GM23248 (cell line): Measurements from ENCODE around the gene ING5. TPM values are rescaled to one million over a fixed set of nuclear protein-coding genes. Genes with fewer than 3 reads are reported as not detected.
"Not testable (repeated sequence)": the region's sequence is repeated elsewhere in the genome, so short reads cannot be mapped to it uniquely, and the experiment has no call there.

Experiments used
- DNase-seq: peaks from one replicate; pipeline ENCODE4 v3.0.0-alpha.2; 2015
- H2AFZ ChIP-seq: fragments of 200-600 bp; sonication (generic); 2 replicates; pipeline ENCODE4 v1.6.1; 2016; ENCODE audit warnings: antibody characterized with exemption
- H3F3A ChIP-seq: fragments of 200-600 bp; sonication (generic); 2 replicates; pipeline ENCODE4 v1.6.1; 2016; ENCODE audit warnings: mild to moderate bottlenecking, antibody characterized with exemption, mixed run types; ENCODE audit not compliant: insufficient read depth
- H3K27ac ChIP-seq: fragments of 200-600 bp; sonication (generic); 2 replicates; pipeline ENCODE4 v1.5.1; 2016; ENCODE audit warnings: mild to moderate bottlenecking
- H3K27me3 ChIP-seq: fragments of 200-600 bp; sonication (generic); replicated peaks from 2 replicates; pipeline ENCODE4 v1.6.1; 2016; ENCODE audit warnings: mild to moderate bottlenecking; ENCODE audit not compliant: insufficient read depth
- H3K36me3 ChIP-seq: fragments of 200-600 bp; sonication (generic); 2 replicates; pipeline ENCODE4 v1.6.1; 2016; ENCODE audit warnings: low read depth, mild to moderate bottlenecking
- H3K4me1 ChIP-seq: fragments of 200-600 bp; sonication (generic); 2 replicates; pipeline ENCODE4 v1.6.1; 2016; ENCODE audit warnings: mild to moderate bottlenecking; ENCODE audit not compliant: insufficient read depth
- H3K4me2 ChIP-seq: fragments of 200-600 bp; sonication (generic); one replicate; pipeline ENCODE4 v1.6.1; 2016; ENCODE audit warnings: mild to moderate bottlenecking; ENCODE audit not compliant: unreplicated experiment
- H3K4me3 ChIP-seq: fragments of 200-600 bp; sonication (generic); 2 replicates; pipeline ENCODE4 v1.5.1; 2016; ENCODE audit warnings: mild to moderate bottlenecking
- H3K79me2 ChIP-seq: fragments of 200-600 bp; sonication (generic); 2 replicates; pipeline ENCODE4 v1.6.1; 2016; ENCODE audit warnings: mild to moderate bottlenecking; ENCODE audit not compliant: insufficient read depth
- H3K9ac ChIP-seq: fragments of 200-600 bp; sonication (generic); 2 replicates; pipeline ENCODE4 v1.6.1; 2016; ENCODE audit warnings: mild to moderate bottlenecking
- H3K9me2 ChIP-seq: fragments of 200-600 bp; sonication (generic); 2 replicates; pipeline ENCODE4 v1.6.1; 2016; ENCODE audit warnings: mixed run types, mild to moderate bottlenecking, moderate library complexity; ENCODE audit not compliant: insufficient read depth
- H3K9me3 ChIP-seq: fragments of 200-600 bp; sonication (generic); one replicate; pipeline ENCODE4 v1.6.1; 2017; ENCODE audit warnings: low read depth
- H4K20me1 ChIP-seq: fragments of 200-600 bp; sonication (generic); 2 replicates; pipeline ENCODE4 v1.6.0; 2016; ENCODE audit not compliant: insufficient read depth
- EZH2 ChIP-seq: fragments of 200-600 bp; sonication (generic); IDR thresholded peaks from 2 replicates; pipeline ENCODE4 v1.6.1; 2018; ENCODE audit warnings: antibody characterized with exemption, mild to moderate bottlenecking; ENCODE audit not compliant: insufficient read depth, poor library complexity, severe bottlenecking
- EZH2phosphoT487 ChIP-seq: fragments of 200-600 bp; sonication (generic); IDR thresholded peaks from 2 replicates; pipeline ENCODE4 v1.6.1; 2018; ENCODE audit warnings: antibody characterized with exemption, moderate library complexity, mild to moderate bottlenecking, low read depth; ENCODE audit not compliant: insufficient read depth
- WGBS, 2 experiments: methylation state at CpG; one replicate each; pipeline ENCODE4 v1.1.6; 2015 to 2017; ENCODE audit warnings: low lambda C conversion rate in 2 of 2, low coverage in 1 of 2; ENCODE audit errors: missing lambda C conversion rate in 2 of 2; 5-methylcytosine and 5-hydroxymethylcytosine counted together
- in situ Hi-C: fragments of 300-500 bp; cut with MboI; formaldehyde crosslinking; loops from 2 replicates; pipeline ENCODE4 v1.15.0; 2020
- polyA plus RNA-seq: library from polyadenylated mRNA; unstranded; fragments of >200 nt; fragmentation: Nextera tagmentation; extraction: Ambion mirVana; gene quantifications from 2 replicates; pipeline ENCODE4 v1.2.1, GENCODE V29; 2016
- total RNA-seq: library from RNA; depleted of rRNA; stranded (reverse); fragments of >200 nt; shearing (Covaris generic); gene quantifications from 2 replicates; pipeline ENCODE4 v1.2.3, GENCODE V29; 2014

Gene ING5
- total and polyA plus RNA-seq, 2 experiments from 2014 or later: 9.8 to 20.3 TPM

DNA sequence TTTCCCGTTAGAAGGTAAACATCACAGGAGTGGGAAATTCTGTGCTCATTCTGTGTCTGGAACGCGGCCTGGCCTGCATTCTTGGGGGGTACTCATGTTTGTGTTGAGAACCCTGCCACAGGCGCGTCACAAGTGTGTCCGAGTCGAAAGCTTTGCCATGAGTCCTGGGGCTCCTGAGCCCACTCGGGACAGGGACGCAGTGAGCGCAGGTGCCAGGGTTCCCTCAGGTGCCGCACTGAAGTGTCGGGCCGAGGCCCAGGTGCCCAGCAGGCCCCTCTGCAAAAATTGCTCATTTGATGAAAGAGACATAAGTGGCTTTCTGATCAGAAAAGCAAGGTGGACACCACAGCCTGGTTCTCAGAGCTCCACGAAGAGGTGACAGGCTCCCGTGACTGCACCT, 37.3 kb downstream of the ING5 start:
- H3K27me3 ChIP-seq: no peaks in the 10 kb centered on the region
- in situ Hi-C loops: no loop called here
- H3K4me3 ChIP-seq: no peak overlapping the region
- no peaks in the 10 kb centered on the region for H4K20me1 ChIP-seq
- no peak overlapping the region for H3K27ac ChIP-seq
- TF ChIP-seq EZH2 (no peak), EZH2phosphoT487 (no peak)
- peaks cover 6% of the 10 kb centered on the region; the same call in 1 of the 2 replicates for H3K4me1 ChIP-seq
- H3K36me3 ChIP-seq: no peaks in the 10 kb centered on the region
- DNase-seq: no peak
- H3K4me2 ChIP-seq: no peak overlapping the region
- no peaks in the 10 kb centered on the region for H3K9me3 ChIP-seq
- H2AFZ ChIP-seq: no peak overlapping the region
- H3F3A ChIP-seq: no peaks in the 10 kb centered on the region
- H3K79me2 ChIP-seq: peaks cover 22% of the 10 kb centered on the region
- H3K9me2 ChIP-seq: no peaks in the 10 kb centered on the region
- no peak overlapping the region for H3K9ac ChIP-seq
- 93 to 96% methylated on average over 15 of the region's 15 CpGs for WGBS, 2 experiments

DNA sequence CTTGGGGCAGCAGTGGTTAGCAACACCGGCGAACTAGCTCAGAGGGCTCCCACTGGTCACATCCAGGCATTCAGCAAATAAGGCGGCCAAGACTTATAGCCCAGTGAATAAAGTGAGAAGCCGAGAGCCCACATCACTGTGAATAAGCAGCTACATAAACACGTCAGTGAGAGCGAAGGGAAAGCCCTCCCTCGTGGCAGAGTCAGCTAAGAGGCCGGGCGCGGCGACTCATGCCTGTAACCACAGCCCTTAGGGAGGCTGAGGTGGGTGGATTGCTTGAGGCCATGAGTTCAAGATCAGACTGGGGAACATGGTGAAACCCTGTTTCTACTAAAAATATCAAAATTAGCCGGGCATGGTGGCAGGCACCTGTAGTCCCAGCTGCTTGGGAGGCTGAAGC, 37.8 kb downstream of the ING5 start:
- Histone ChIP-seq H4K20me1 (no peaks in the 10 kb centered on the region), H3K4me3 (no peak overlapping the region), H3K4me1 (peaks cover 6% of the 10 kb centered on the region; the same call in 1 of the 2 replicates), H3K36me3 (no peaks in the 10 kb centered on the region), H3K27me3 (no peaks in the 10 kb centered on the region), H3K27ac (no peak overlapping the region), H3K9me2 (no peaks in the 10 kb centered on the region), H3K9ac (no peak overlapping the region), H3K9me3 (no peaks in the 10 kb centered on the region), H2AFZ (no peak overlapping the region), H3K79me2 (peaks cover 22% of the 10 kb centered on the region), H3K4me2 (no peak overlapping the region), H3F3A (no peaks in the 10 kb centered on the region)
- TF ChIP-seq EZH2 (no peak), EZH2phosphoT487 (no peak)
- 69 to 72% methylated on average over 12 of the region's 12 CpGs for WGBS, 2 experiments
- in situ Hi-C loops: no loop called here
- DNase-seq: peak; percentile 76

DNA sequence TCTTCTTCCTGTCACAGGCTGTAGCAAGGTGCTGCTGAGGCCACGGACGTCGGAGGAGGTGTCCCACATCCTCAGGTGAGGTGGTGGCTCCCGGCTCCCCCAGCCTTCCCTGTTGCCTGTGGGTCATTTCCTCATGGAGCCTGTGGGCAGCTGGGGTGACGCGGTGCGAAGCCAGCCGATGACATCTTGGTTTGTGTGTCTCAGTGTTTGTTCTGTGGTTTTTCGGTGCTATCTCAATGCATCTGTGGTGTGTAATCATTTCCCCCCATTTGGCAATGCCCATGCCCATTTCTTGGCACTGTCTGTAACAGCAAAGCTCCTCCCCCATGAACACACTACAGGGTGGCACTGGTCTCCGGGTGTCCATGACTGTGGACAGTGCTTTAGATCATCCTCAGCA, 39.2 kb downstream of the ING5 start:
- no peak overlapping the region for H3K4me3 ChIP-seq
- in situ Hi-C loops: no loop called here
- H3F3A ChIP-seq: no peaks in the 10 kb centered on the region
- H3K27ac ChIP-seq: no peak overlapping the region
- no peak overlapping the region for H2AFZ ChIP-seq
- no peaks in the 10 kb centered on the region for H3K9me3 ChIP-seq
- DNase-seq: peak; percentile 12
- no peaks in the 10 kb centered on the region for H3K9me2 ChIP-seq
- H3K4me1 ChIP-seq: peaks cover 6% of the 10 kb centered on the region; the same call in 1 of the 2 replicates
- 81 to 88% methylated on average over 10 of the region's 10 CpGs for WGBS, 2 experiments
- H3K27me3 ChIP-seq: no peaks in the 10 kb centered on the region
- peaks cover 9% of the 10 kb centered on the region; the same call in 1 of the 2 replicates for H3K36me3 ChIP-seq
- no peaks in the 10 kb centered on the region for H4K20me1 ChIP-seq
- H3K9ac ChIP-seq: no peak overlapping the region
- no peak overlapping the region for H3K4me2 ChIP-seq
- no peak for TF ChIP-seq EZH2phosphoT487
- TF ChIP-seq EZH2: no peak
- peaks cover 15% of the 10 kb centered on the region; the same call in 1 of the 2 replicates for H3K79me2 ChIP-seq

DNA sequence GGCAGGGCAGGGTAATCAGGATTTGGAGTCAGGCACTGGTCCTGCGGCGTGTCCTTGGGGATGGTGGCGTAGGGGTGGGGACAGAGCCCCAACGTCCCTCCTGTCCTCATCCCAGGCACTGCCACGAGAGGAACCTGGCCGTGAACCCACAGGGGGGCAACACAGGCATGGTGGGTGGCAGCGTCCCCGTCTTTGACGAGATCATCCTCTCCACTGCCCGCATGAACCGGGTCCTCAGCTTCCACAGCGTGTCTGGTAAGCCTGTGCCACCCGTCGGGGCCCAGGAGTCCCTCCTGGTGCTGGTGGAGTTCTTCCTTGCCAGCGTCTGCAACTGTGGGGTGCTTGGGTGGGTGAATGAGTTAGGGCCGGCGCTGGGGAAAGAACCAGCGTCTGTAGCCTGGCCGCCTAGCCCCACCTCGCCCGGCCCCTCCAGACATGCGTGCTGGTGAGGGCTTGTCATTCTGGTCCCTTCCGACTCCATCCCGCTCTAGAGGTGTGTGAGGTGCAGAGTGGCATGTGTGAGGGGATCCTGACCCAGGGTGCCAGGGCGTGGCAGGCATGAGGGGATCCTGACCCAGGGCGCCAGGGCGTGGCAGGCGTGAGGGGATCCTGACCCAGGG, 40.6 kb downstream of the ING5 start:
- H3K27me3 ChIP-seq: no peaks in the 10 kb centered on the region
- H4K20me1 ChIP-seq: no peaks in the 10 kb centered on the region
- peaks cover 15% of the 10 kb centered on the region; the same call in 1 of the 2 replicates for H3K79me2 ChIP-seq
- no peak overlapping the region for H3K27ac ChIP-seq
- no peak for TF ChIP-seq EZH2phosphoT487
- TF ChIP-seq EZH2: no peak
- 95 to 97% methylated on average over 27 to 28 of the region's 28 CpGs for WGBS, 2 experiments
- H3K9ac ChIP-seq: no peak overlapping the region
- peaks cover 6% of the 10 kb centered on the region; the same call in 1 of the 2 replicates for H3K4me1 ChIP-seq
- H3K4me2 ChIP-seq: no peak overlapping the region
- H3F3A ChIP-seq: no peaks in the 10 kb centered on the region
- H3K9me2 ChIP-seq: no peaks in the 10 kb centered on the region
- no peak overlapping the region for H2AFZ ChIP-seq
- H3K36me3 ChIP-seq: peaks cover 11% of the 10 kb centered on the region; the same call in 1 of the 2 replicates
- DNase-seq: no peak
- no peaks in the 10 kb centered on the region for H3K9me3 ChIP-seq
- H3K4me3 ChIP-seq: no peak overlapping the region
- in situ Hi-C loops: no loop called here

GRCh38 chr2:241743008-241743407, 41.2 kb downstream of the ING5 start:
- in situ Hi-C loops: not testable (repeated sequence)
- H3K79me2 ChIP-seq: peaks cover 15% of the 10 kb centered on the region; the same call in 1 of the 2 replicates

More at GRCh38 chr2:241743008-241743407, 41.2 kb downstream of the ING5 start:
- not testable (repeated sequence) for H3K4me2 ChIP-seq, DNase-seq, H3K9me3 ChIP-seq, H3K27ac ChIP-seq, H3K9ac ChIP-seq, H2AFZ ChIP-seq, H4K20me1 ChIP-seq, H3F3A ChIP-seq, H3K9me2 ChIP-seq, H3K4me3 ChIP-seq, H3K4me1 ChIP-seq, H3K27me3 ChIP-seq
- WGBS, 2 experiments: 97 to 98% methylated on average over 8 to 10 of the region's 15 CpGs
- peaks cover 11% of the 10 kb centered on the region; the same call in 1 of the 2 replicates for H3K36me3 ChIP-seq
